ENCODE results near the gene AEBP2.
"Not testable (repeated sequence)": the region's sequence is repeated elsewhere in the genome, so short reads cannot be mapped to it uniquely, and the experiment has no call there.

Gene AEBP2

GRCh38 chr12:19423166-19423930 lies 15.9 kb upstream of the AEBP2 start:
- DNase-seq = no peak

DNA sequence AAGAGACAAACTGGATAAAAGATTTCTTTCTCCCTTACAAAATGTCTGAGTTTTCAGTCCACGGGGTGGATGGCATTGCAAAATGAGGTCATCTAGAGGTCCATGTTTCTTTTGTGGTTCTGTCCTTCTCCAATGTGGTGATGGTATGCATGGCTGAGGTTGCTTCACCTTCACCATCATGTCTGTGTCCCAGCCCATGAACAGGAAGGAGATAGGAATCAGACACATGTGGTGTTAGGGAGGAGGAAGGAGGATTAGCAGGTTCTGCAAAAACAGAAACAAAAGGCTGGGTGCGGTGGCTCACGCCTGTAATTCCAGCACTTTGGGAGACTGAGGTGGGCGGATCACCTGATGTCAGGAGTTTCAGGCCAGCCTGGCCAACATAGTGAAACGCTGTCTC lies 11.0 kb upstream of the AEBP2 start:
- DNase-seq = no peak

DNA sequence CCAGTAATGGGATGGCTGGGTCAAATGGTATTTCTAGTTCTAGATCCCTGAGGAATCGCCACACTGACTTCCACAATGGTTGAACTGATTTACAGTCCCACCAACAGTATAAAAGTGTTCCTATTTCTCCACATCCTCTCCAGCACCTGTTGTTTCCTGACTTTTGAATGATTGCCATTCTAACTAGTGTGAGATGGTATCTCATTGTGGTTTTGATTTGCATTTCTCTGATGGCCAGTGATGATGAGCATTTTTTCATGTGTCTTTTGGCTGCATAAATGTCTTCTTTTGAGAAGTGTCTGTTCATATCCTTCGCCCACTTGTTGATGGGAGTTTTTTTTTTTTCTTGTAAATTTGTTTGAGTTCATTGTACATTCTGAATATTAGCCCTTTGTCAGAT lies 9.8 kb upstream of the AEBP2 start:
- DNase-seq = not testable (repeated sequence)

DNA sequence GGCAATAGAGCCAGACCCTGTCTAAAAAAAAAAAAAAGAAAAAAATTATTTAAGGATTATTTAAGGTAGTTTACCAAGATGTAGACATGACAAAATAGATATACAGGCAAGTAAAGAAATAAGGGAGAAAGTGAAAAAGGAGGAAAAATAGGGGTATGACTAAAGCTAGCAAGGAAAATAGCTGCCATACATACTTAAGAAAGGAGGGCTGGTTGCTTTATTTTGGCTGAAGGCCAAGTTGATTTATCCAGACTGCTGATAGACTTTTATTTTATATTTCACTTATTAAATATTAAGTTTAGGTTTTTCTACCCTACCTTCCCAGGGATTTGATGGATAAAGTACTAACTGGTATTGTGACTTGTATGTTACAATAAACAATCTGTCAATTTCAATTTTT lies 8.3 kb upstream of the AEBP2 start:
- DNase-seq = no peak

DNA sequence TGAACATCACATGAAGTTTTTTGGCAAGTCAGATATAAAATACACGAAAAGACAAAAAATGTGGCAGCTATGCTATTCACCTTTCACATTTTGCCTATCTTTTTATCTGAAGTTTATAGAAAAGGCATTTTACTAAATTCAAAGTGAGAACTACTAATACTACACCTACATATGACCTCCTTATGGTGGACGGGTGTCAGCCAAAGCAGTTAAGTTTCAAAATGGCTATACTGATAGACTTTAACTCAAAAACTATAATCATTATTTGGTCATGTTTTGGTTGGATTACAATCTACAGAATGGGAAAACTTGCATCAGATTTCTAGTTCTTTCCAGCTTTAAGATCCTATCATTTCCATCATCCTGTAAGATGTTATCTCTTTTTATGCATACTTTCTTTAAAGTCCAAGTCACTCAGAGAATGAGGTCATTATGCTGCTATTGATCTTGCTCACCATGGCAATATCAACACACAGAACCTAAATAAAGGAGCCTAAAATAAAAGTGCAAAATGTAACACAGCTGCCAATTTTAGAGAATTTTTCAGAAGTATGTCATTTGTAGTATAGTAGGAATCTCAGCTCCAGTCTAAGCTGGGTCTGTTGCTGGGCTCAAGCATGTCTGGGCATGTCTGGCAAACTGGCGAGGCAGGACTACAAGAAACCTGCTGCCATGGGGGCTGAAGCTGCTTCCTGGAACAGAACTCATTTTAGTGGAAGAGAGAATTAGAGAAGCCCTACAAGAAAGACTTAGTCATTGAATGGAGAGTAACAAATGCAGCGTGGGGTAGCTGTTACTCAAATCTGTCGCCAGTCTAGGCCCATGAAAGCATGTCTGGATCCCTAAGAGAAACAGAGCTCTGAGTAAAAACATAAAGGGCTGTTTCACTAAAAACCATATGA lies 7.6 kb upstream of the AEBP2 start:
- peak; percentile 51 for DNase-seq

GRCh38 chr12:19432309-19433170 lies 6.8 kb upstream of the AEBP2 start:
- no peak for DNase-seq

GRCh38 chr12:19434538-19434937 lies 4.8 kb upstream of the AEBP2 start:
- DNase-seq = no peak

DNA sequence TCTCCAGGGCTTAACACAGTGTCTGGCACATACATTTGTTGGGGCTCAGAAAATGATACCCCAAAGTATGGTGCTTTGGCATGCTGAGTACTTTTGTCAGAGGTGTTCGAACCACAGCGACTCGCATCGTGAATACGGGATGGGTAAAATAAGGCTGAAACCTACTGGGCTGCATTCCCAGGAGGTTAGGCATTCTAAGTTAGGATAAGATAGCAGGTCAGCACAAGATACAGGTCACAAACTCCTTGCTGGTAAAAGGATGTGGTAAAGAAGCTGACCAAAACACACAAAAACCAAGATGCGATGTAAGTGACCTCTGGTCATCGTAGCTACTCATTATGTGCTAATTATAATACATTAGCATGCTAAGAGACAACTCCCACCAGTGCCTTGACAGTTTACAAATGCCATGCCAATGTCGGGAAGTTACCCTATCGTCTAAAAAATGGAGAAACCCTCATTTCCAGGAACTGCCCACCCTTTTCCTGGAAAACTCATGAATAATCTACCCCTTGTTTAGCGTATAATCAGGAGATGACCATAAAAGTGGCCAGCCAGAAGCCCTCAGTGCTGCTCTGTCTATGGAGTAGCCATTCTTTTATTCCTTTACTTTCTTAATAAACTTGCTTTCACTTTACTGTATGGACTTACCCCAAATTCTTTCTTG lies 3.3 kb upstream of the AEBP2 start:
- DNase-seq = no peak

GRCh38 chr12:19436931-19437330 lies 2.4 kb upstream of the AEBP2 start:
- no peak for DNase-seq

- no peak for DNase-seq
These were observed 1.3 kb upstream of the AEBP2 start for GRCh38 chr12:19437996-19438395.

DNA sequence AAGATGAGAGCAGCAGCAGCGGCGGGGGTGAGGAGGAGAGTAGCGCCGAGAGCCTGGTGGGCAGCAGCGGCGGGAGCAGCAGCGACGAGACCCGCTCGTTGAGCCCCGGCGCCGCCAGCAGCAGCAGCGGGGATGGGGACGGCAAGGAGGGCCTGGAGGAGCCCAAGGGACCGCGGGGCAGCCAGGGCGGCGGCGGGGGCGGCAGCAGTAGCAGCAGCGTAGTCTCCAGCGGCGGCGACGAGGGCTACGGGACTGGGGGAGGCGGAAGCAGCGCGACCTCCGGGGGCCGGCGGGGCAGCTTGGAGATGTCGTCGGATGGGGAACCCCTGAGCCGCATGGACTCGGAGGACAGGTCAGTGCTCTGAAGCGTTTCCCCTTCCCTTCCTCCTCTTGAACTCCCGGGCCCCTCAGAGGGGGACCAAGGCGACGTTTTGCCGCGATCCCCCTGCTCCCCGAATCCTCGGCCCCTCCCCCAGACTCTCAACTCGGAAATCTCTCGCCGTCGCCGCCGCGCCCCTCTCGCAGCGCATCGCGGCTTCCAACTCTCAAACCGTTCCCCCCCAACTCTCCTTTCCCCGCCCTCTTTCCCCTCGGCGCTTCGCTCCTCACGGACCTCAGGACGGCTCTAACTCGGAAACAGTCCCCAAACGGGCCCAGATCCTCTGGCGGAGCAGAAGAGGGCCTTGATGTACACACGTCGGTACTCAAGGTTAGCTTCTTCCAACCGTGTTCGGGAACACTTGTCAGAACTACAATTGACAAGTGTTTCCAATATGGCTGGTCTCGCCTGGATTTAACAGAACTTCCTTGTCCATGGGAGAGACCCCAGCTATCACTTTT lies 947 bp downstream of the AEBP2 start:
- DNase-seq = peak; percentile 71

DNA sequence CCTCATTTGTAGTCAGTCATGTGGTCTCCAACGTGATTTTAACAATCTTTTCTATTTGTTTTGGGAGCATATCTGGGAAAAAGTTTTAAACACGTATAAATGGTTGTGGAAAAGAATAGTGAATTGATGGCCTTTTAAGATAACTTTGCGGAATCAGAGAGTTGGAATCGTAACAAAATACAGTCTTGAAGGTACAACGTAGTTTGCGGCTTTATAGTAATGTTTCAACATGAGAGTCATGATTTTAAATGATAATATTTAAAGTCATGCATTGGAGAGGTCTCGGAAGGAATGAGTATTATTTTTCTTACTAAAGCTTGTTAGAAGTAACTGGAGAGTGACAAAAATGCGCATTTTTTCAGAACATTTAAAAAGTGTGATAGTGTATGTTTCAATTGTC lies 1.6 kb downstream of the AEBP2 start:
- no peak for DNase-seq

DNA sequence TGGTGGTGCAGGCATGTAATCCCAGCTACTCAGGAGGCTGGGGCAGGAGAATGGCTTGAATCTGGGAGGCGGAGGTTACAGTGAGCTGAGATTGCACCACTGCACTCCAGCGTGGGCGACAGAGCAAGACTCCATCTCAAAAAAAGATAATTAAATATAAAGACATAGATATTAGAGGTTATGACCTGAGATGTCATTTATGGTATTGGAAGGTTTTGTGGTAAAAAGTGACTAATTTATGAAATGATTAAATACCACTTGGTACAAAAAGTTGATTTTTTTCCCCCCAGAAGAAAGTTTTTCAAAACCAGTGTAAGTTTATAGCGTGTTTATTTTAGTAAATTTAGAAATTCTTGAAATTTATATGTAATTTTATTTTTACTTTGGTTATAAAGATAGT lies 4.3 kb downstream of the AEBP2 start:
- DNase-seq = no peak

DNA sequence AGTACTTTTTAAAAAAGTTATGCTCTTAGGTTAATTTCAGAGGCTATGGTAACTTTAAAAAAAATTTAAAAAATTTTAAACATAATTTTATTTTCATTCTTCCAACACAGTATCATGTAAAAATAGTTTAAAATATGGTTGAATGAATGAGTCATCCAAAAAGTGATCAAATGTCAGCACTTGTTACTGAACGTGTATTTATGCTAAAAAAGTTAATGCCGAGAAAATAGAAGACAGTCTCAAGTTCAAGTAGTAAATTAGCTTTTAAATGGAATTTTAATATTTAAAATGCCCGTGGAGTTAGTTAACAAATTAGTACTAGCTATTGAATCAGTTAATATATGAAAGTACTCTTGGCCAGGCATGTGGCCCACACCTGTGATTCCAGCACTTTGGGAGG lies 4.8 kb downstream of the AEBP2 start:
- no peak for DNase-seq

DNA sequence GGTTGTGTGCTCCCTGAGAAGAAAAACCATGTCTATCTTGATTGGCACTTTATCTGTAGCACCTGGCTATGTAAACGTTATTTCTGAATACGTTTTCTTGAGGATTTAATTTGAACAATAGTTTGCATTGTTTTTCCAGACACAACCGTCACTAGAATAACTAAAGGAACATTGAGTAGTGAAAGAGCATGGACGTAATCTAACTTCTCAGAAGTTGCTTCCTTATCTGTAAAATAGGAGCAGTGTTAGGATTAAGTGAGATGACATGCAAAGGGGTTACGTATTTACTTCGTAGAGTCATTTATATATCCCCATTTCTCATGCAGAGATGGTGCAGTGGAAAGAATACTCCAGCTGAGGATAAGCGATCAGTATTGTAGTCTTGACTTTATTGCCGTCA lies 8.1 kb downstream of the AEBP2 start:
- no peak for DNase-seq

- DNase-seq = no peak
These were observed 10.5 kb downstream of the AEBP2 start for GRCh38 chr12:19449814-19450213.

DNA sequence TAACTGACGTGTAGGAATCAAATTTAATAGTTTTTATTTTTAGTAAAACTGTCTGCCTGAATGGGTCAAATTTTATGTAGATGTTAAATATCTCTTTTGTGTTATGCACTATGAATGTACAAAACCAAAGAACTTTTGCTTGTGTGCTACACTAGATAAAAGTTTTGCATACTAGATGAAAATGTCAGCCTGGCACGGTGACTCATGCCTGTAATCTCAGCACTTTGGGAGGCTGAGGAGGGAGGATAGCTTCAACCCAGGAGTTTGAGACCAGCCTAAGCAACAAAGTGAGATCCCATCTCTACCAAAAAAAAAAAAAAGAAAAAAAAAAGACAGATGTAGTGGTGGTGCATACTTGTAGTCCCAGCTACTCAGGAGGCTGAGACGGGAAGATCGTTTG lies 11.1 kb downstream of the AEBP2 start:
- peak; percentile 16 for DNase-seq

- DNase-seq = no peak
These were observed 11.9 kb downstream of the AEBP2 start for GRCh38 chr12:19451196-19451595.

- DNase-seq = no peak
These were observed 14.7 kb downstream of the AEBP2 start for GRCh38 chr12:19453961-19454360.

GRCh38 chr12:19454837-19455236 lies 15.5 kb downstream of the AEBP2 start:
- DNase-seq = no peak

- DNase-seq = no peak
These were observed 16.9 kb downstream of the AEBP2 start for GRCh38 chr12:19456176-19456575.

- no peak for DNase-seq
These were observed 18.3 kb downstream of the AEBP2 start for GRCh38 chr12:19457561-19457960.
